WTC11 (cell line): ENCODE results near the gene TOP2A. TPM values are rescaled to one million over a fixed set of nuclear protein-coding genes. Genes with fewer than 3 reads are reported as not detected.

Experiments
- ATAC-seq: fragments of 200-7000 bp; cut with Tn5 transposase; 2 replicates; pipeline ENCODE4 v1.10.0; 2021; ENCODE audit warnings: mild to moderate bottlenecking, moderate library complexity
- CTCF ChIA-PET: fragments of 300-600 bp; sonication (Branson Sonifier 250); formaldehyde crosslinking; loops from one replicate; lab custom pipeline; 2021; ENCODE audit warnings: antibody characterized with exemption; lab: Charles Lee
- POLR2A ChIA-PET: fragments of 350-600 bp; sonication (Branson Sonifier 250); formaldehyde crosslinking; loops from one replicate; lab custom pipeline; 2021; ENCODE audit warnings: antibody characterized with exemption; lab: Charles Lee
- DNase-seq: peaks from one replicate; pipeline ENCODE4 v3.0.0; 2021; ENCODE audit warnings: low spot score
- H3K27ac Mint-ChIP-seq: 2 replicates; pipeline ENCODE4 v1.8.0; 2021; ENCODE audit warnings: mixed read lengths
- H3K27me3 Mint-ChIP-seq: 2 replicates; pipeline ENCODE4 v1.8.0; 2021; ENCODE audit warnings: low read depth, mild to moderate bottlenecking, moderate library complexity, mixed read lengths
- H3K36me3 Mint-ChIP-seq: 2 replicates; pipeline ENCODE4 v1.8.0; 2021; ENCODE audit warnings: mixed read lengths
- H3K4me1 Mint-ChIP-seq: 2 replicates; pipeline ENCODE4 v1.8.0; 2022; ENCODE audit warnings: mixed read lengths
- H3K4me3 Mint-ChIP-seq: 2 replicates; pipeline ENCODE4 v1.8.0; 2021; ENCODE audit warnings: mild to moderate bottlenecking, moderate library complexity, mixed read lengths
- H3K9me3 Mint-ChIP-seq: 2 replicates; pipeline ENCODE4 v1.8.0; 2021; ENCODE audit warnings: mixed read lengths
- ETV6 ChIP-seq: sonication (generic); formaldehyde crosslinking; IDR thresholded peaks from 2 replicates; pipeline ENCODE4 v1.8.1; 2022; ENCODE audit warnings: mild to moderate bottlenecking, missing genetic modification reagents
- NR2C2 ChIP-seq: sonication (generic); formaldehyde crosslinking; IDR thresholded peaks from 2 replicates; pipeline ENCODE4 v1.8.0; 2022; ENCODE audit warnings: mild to moderate bottlenecking, missing genetic modification reagents
- NR3C1 ChIP-seq: sonication (generic); formaldehyde crosslinking; conservative IDR thresholded peaks from 2 replicates; pipeline ENCODE4 v1.8.1; 2023; ENCODE audit warnings: low read depth, mild to moderate bottlenecking, missing genetic modification reagents
- PRRX2 ChIP-seq: fragments of 250-450 bp; sonication (Bioruptor Pico); IDR thresholded peaks from 2 replicates; pipeline ENCODE4 v1.8.0; 2021; ENCODE audit warnings: mild to moderate bottlenecking
- SMAD4 ChIP-seq: sonication (generic); formaldehyde crosslinking; IDR thresholded peaks from 2 replicates; pipeline ENCODE4 v1.8.0; 2022; ENCODE audit warnings: mild to moderate bottlenecking, missing genetic modification reagents
- ZNF423 ChIP-seq: fragments of 250-450 bp; sonication (Bioruptor Pico); IDR thresholded peaks from 2 replicates; pipeline ENCODE4 v2.1.2; 2022; ENCODE audit warnings: mild to moderate bottlenecking, moderate library complexity
- total RNA-seq: library from RNA; stranded (reverse); gene quantifications from 3 replicates; pipeline ENCODE4 v1.2.3, GENCODE V29; 2021
- TF ChIP-seq, protein P1 (sequence below): sonication (generic); formaldehyde crosslinking; IDR thresholded peaks from 2 replicates; pipeline ENCODE4 v1.8.1; 2023; ENCODE audit warnings: mild to moderate bottlenecking, missing genetic modification reagents, borderline replicate concordance
- TF ChIP-seq, protein P2 (sequence below): sonication (generic); formaldehyde crosslinking; IDR thresholded peaks from 2 replicates; pipeline ENCODE4 v1.8.0; 2023; ENCODE audit warnings: missing genetic modification reagents
- TF ChIP-seq, protein P3 (sequence below): sonication (generic); formaldehyde crosslinking; IDR thresholded peaks from 2 replicates; pipeline ENCODE4 v1.8.1; 2022; ENCODE audit warnings: mild to moderate bottlenecking, moderate library complexity, missing genetic modification reagents
- TF ChIP-seq, protein P4 (sequence below): sonication (generic); formaldehyde crosslinking; IDR thresholded peaks from 2 replicates; pipeline ENCODE4 v1.8.1; 2023; ENCODE audit warnings: mild to moderate bottlenecking, missing genetic modification reagents, moderate library complexity
- TF ChIP-seq, protein P5 (sequence below): sonication (generic); formaldehyde crosslinking; IDR thresholded peaks from 2 replicates; pipeline ENCODE4 v1.8.0; 2022; ENCODE audit warnings: mild to moderate bottlenecking, missing genetic modification reagents
- TF ChIP-seq, protein P6 (sequence below): sonication (generic); formaldehyde crosslinking; IDR thresholded peaks from 2 replicates; pipeline ENCODE4 v1.8.0; 2022; ENCODE audit warnings: mild to moderate bottlenecking, missing genetic modification reagents
- TF ChIP-seq, protein P7 (sequence below): fragments of 250-450 bp; sonication (Bioruptor Pico); IDR thresholded peaks from 2 replicates; pipeline ENCODE4 v1.9.0; 2021; ENCODE audit warnings: moderate library complexity, mild to moderate bottlenecking, inconsistent platforms, borderline replicate concordance
- TF ChIP-seq, protein P8 (sequence below): sonication (generic); formaldehyde crosslinking; IDR thresholded peaks from 2 replicates; pipeline ENCODE4 v1.8.0; 2022; ENCODE audit warnings: mild to moderate bottlenecking, missing genetic modification reagents
- TF ChIP-seq, protein P9 (sequence below): sonication (generic); formaldehyde crosslinking; IDR thresholded peaks from 2 replicates; pipeline ENCODE4 v1.8.0; 2023; ENCODE audit warnings: missing genetic modification reagents, mild to moderate bottlenecking, borderline replicate concordance
- TF ChIP-seq, protein P10 (sequence below): sonication (generic); formaldehyde crosslinking; IDR thresholded peaks from 2 replicates; pipeline ENCODE4 v1.8.1; 2022; ENCODE audit warnings: low read depth, mild to moderate bottlenecking, moderate library complexity, missing genetic modification reagents, borderline replicate concordance
- TF ChIP-seq, protein P11 (sequence below): fragments of 250-450 bp; sonication (Bioruptor Pico); IDR thresholded peaks from 2 replicates; pipeline ENCODE4 v2.1.2; 2022; ENCODE audit warnings: mild to moderate bottlenecking, moderate library complexity

TOP2A gene
- total RNA-seq, 1 experiment from 2014 or later = 307 TPM

DNA sequence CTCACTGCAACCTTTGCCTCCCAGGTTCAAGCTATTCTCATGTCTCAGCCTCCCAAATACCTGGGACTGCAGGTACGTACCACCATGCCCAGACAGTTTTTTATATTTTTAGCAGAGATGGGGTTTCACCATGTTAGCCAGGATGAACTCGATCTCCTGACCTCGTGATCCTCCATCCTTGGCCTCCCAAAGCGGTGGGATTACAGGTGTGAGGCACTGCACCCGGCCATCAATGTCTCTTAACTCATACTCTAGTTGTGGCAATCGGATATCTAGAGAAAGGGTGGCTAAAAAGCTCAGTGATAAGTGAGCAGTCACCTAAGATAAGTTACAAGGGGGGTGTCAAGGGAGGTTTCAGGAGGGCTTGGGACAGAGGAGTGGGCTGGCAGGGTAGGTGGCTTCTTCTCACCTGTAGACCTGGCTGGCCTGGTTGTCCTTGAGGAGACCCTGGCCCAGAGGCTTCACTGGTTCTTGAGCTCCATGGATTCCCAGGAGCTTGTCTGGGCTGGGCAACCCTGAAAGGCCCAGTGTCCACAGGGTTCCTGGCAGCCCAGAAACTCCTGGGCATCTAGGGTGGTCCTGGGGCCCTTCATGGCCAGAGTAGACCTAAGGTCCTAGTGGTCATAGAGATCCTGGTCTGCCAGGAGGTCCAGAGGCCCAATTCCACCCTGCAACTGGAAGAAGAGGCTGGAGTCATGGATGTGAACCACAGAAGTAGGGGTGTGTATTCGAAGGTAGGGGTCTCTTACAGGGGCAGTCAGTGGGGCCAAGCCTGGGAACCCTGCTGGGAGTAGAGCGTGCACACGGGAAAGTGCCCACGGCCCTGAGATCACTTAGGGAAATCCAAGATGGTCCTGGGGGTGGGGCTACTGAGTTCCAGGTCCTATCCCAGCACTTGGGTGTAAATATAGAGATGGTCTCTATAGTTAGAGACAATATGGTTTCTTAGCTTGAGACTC, 12.9 kb upstream of the TOP2A start:
- ChIA-PET POLR2A (interaction anchor here (0.5 kb wide), 1 partner anchor 97 kb away, joined by 4 read pairs; no protein-coding TSS in a partner anchor), CTCF (interaction anchor here (0.6 kb wide), 2 partner anchors 19 to 20 kb away, joined by 3 read pairs; no protein-coding TSS in a partner anchor)
- H3K27me3 Mint-ChIP-seq = peaks cover 3% of the 10 kb centered on the region; the same call in 1 of the 2 replicates
- TF ChIP-seq, protein P1, sequence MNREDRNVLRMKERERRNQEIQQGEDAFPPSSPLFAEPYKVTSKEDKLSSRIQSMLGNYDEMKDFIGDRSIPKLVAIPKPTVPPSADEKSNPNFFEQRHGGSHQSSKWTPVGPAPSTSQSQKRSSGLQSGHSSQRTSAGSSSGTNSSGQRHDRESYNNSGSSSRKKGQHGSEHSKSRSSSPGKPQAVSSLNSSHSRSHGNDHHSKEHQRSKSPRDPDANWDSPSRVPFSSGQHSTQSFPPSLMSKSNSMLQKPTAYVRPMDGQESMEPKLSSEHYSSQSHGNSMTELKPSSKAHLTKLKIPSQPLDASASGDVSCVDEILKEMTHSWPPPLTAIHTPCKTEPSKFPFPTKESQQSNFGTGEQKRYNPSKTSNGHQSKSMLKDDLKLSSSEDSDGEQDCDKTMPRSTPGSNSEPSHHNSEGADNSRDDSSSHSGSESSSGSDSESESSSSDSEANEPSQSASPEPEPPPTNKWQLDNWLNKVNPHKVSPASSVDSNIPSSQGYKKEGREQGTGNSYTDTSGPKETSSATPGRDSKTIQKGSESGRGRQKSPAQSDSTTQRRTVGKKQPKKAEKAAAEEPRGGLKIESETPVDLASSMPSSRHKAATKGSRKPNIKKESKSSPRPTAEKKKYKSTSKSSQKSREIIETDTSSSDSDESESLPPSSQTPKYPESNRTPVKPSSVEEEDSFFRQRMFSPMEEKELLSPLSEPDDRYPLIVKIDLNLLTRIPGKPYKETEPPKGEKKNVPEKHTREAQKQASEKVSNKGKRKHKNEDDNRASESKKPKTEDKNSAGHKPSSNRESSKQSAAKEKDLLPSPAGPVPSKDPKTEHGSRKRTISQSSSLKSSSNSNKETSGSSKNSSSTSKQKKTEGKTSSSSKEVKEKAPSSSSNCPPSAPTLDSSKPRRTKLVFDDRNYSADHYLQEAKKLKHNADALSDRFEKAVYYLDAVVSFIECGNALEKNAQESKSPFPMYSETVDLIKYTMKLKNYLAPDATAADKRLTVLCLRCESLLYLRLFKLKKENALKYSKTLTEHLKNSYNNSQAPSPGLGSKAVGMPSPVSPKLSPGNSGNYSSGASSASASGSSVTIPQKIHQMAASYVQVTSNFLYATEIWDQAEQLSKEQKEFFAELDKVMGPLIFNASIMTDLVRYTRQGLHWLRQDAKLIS (CRISPR knock-in tag) = no peak
- TF ChIP-seq, protein P2, sequence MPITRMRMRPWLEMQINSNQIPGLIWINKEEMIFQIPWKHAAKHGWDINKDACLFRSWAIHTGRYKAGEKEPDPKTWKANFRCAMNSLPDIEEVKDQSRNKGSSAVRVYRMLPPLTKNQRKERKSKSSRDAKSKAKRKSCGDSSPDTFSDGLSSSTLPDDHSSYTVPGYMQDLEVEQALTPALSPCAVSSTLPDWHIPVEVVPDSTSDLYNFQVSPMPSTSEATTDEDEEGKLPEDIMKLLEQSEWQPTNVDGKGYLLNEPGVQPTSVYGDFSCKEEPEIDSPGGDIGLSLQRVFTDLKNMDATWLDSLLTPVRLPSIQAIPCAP = no peak
- TF ChIP-seq, protein P3, sequence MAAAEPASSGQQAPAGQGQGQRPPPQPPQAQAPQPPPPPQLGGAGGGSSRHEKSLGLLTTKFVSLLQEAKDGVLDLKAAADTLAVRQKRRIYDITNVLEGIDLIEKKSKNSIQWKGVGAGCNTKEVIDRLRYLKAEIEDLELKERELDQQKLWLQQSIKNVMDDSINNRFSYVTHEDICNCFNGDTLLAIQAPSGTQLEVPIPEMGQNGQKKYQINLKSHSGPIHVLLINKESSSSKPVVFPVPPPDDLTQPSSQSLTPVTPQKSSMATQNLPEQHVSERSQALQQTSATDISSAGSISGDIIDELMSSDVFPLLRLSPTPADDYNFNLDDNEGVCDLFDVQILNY (CRISPR knock-in tag) = no peak
- TF ChIP-seq, protein P4, sequence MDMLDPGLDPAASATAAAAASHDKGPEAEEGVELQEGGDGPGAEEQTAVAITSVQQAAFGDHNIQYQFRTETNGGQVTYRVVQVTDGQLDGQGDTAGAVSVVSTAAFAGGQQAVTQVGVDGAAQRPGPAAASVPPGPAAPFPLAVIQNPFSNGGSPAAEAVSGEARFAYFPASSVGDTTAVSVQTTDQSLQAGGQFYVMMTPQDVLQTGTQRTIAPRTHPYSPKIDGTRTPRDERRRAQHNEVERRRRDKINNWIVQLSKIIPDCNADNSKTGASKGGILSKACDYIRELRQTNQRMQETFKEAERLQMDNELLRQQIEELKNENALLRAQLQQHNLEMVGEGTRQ (CRISPR knock-in tag) = no peak
- TF ChIP-seq ETV6 (no peak), SMAD4 (CRISPR knock-in tag) (no peak), ZNF423 (CRISPR knock-in tag) (no peak), NR2C2 (CRISPR knock-in tag) (no peak), PRRX2 (CRISPR knock-in tag) (no peak), NR3C1 (CRISPR knock-in tag) (no peak)
- TF ChIP-seq, protein P5, sequence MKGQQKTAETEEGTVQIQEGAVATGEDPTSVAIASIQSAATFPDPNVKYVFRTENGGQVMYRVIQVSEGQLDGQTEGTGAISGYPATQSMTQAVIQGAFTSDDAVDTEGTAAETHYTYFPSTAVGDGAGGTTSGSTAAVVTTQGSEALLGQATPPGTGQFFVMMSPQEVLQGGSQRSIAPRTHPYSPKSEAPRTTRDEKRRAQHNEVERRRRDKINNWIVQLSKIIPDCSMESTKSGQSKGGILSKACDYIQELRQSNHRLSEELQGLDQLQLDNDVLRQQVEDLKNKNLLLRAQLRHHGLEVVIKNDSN (CRISPR knock-in tag) = no peak
- TF ChIP-seq, protein P6, sequence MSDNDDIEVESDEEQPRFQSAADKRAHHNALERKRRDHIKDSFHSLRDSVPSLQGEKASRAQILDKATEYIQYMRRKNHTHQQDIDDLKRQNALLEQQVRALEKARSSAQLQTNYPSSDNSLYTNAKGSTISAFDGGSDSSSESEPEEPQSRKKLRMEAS (CRISPR knock-in tag) = no peak
- TF ChIP-seq, protein P7, sequence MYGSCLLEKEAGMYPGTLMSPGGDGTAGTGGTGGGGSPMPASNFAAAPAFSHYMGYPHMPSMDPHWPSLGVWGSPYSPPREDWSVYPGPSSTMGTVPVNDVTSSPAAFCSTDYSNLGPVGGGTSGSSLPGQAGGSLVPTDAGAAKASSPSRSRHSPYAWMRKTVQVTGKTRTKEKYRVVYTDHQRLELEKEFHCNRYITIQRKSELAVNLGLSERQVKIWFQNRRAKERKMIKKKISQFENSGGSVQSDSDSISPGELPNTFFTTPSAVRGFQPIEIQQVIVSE (CRISPR knock-in tag) = no peak
- TF ChIP-seq, protein P8, sequence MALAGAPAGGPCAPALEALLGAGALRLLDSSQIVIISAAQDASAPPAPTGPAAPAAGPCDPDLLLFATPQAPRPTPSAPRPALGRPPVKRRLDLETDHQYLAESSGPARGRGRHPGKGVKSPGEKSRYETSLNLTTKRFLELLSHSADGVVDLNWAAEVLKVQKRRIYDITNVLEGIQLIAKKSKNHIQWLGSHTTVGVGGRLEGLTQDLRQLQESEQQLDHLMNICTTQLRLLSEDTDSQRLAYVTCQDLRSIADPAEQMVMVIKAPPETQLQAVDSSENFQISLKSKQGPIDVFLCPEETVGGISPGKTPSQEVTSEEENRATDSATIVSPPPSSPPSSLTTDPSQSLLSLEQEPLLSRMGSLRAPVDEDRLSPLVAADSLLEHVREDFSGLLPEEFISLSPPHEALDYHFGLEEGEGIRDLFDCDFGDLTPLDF (CRISPR knock-in tag) = no peak
- TF ChIP-seq, protein P9, sequence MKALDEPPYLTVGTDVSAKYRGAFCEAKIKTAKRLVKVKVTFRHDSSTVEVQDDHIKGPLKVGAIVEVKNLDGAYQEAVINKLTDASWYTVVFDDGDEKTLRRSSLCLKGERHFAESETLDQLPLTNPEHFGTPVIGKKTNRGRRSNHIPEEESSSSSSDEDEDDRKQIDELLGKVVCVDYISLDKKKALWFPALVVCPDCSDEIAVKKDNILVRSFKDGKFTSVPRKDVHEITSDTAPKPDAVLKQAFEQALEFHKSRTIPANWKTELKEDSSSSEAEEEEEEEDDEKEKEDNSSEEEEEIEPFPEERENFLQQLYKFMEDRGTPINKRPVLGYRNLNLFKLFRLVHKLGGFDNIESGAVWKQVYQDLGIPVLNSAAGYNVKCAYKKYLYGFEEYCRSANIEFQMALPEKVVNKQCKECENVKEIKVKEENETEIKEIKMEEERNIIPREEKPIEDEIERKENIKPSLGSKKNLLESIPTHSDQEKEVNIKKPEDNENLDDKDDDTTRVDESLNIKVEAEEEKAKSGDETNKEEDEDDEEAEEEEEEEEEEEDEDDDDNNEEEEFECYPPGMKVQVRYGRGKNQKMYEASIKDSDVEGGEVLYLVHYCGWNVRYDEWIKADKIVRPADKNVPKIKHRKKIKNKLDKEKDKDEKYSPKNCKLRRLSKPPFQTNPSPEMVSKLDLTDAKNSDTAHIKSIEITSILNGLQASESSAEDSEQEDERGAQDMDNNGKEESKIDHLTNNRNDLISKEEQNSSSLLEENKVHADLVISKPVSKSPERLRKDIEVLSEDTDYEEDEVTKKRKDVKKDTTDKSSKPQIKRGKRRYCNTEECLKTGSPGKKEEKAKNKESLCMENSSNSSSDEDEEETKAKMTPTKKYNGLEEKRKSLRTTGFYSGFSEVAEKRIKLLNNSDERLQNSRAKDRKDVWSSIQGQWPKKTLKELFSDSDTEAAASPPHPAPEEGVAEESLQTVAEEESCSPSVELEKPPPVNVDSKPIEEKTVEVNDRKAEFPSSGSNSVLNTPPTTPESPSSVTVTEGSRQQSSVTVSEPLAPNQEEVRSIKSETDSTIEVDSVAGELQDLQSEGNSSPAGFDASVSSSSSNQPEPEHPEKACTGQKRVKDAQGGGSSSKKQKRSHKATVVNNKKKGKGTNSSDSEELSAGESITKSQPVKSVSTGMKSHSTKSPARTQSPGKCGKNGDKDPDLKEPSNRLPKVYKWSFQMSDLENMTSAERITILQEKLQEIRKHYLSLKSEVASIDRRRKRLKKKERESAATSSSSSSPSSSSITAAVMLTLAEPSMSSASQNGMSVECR (CRISPR knock-in tag) = no peak
- TF ChIP-seq, protein P10, sequence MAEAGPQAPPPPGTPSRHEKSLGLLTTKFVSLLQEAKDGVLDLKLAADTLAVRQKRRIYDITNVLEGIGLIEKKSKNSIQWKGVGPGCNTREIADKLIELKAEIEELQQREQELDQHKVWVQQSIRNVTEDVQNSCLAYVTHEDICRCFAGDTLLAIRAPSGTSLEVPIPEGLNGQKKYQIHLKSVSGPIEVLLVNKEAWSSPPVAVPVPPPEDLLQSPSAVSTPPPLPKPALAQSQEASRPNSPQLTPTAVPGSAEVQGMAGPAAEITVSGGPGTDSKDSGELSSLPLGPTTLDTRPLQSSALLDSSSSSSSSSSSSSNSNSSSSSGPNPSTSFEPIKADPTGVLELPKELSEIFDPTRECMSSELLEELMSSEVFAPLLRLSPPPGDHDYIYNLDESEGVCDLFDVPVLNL (CRISPR knock-in tag) = no peak
- TF ChIP-seq, protein P11, sequence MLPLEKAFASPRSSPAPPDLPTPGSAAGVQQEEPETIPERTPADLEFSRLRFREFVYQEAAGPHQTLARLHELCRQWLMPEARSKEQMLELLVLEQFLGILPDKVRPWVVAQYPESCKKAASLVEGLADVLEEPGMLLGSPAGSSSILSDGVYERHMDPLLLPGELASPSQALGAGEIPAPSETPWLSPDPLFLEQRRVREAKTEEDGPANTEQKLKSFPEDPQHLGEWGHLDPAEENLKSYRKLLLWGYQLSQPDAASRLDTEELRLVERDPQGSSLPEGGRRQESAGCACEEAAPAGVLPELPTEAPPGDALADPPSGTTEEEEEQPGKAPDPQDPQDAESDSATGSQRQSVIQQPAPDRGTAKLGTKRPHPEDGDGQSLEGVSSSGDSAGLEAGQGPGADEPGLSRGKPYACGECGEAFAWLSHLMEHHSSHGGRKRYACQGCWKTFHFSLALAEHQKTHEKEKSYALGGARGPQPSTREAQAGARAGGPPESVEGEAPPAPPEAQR (CRISPR knock-in tag) = no peak

More for the DNA sequence above, 12.9 kb upstream of the TOP2A start:
- Mint-ChIP-seq H3K9me3 (peaks cover 15% of the 10 kb centered on the region), H3K36me3 (peaks cover 5% of the 10 kb centered on the region; the same call in 1 of the 2 replicates), H3K4me3 (no peak overlapping the region), H3K27ac (no peak overlapping the region), H3K4me1 (peaks cover 17% of the 10 kb centered on the region)
- ATAC-seq (no peak), DNase-seq (no peak)
